Adrenal gland (tissue), 5 donors: Measurements from ENCODE around the gene MGAT4A.

Source experiments
- POLR2A ChIP-seq, 2 donors: fragments of 450-650 bp; IDR thresholded peaks; one replicate each; pipeline ENCODE4 v1.6.1; 2017; ENCODE audit warnings: antibody characterized with exemption in 2 of 2, mild to moderate bottlenecking in 2 of 2, moderate library complexity in 1 of 2
- TF ChIP-seq, protein P1 (sequence below), 6 experiments: fragments of 450-650 bp in 4 of 6; fragments of 200-600 bp in 2 of 6; sonication (generic) in 1 of 6; IDR thresholded peaks; 1 replicate in 5 of 6; 2 replicates in 1 of 6; pipeline versions ENCODE4 v1.5.1 to v1.8.0; 2016 to 2021; ENCODE audit warnings: antibody characterized with exemption in 6 of 6, mild to moderate bottlenecking in 2 of 6, moderate library complexity in 1 of 6
- donor health status: DM: no; HTN: no; CAD: no.

DNA sequence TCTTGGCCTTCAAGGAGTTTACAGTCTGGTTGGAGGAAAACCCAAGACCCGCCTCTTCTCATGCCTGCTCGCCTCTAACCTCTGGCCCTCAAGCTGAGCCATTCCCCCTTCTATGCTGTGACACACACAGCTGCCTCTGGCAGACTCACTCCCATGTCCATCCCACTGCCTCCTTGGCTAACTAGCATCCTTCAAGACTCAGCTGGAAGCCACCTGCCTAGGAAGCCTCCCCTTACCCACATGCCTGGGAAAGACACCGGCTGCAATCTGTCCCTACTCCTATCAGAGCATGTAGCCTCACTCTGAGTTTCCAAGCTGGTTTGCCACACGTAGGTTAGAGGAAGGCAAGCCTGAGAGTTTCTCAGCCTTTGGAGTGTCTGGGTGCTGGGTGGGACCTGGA is 6.9 kb upstream of the MGAT4A start:
- TF ChIP-seq, protein P1, sequence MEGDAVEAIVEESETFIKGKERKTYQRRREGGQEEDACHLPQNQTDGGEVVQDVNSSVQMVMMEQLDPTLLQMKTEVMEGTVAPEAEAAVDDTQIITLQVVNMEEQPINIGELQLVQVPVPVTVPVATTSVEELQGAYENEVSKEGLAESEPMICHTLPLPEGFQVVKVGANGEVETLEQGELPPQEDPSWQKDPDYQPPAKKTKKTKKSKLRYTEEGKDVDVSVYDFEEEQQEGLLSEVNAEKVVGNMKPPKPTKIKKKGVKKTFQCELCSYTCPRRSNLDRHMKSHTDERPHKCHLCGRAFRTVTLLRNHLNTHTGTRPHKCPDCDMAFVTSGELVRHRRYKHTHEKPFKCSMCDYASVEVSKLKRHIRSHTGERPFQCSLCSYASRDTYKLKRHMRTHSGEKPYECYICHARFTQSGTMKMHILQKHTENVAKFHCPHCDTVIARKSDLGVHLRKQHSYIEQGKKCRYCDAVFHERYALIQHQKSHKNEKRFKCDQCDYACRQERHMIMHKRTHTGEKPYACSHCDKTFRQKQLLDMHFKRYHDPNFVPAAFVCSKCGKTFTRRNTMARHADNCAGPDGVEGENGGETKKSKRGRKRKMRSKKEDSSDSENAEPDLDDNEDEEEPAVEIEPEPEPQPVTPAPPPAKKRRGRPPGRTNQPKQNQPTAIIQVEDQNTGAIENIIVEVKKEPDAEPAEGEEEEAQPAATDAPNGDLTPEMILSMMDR (IDR thresholded peaks at IDR 0.05): no peak
- TF ChIP-seq POLR2A (IDR thresholded peaks at IDR 0.05): no peak
